COLO668 (cell line): ENCODE data around the gene RNF207.

Experiments used
- DNase-seq: peaks from one replicate; lab custom pipeline; 2025; ENCODE audit not compliant: unreplicated experiment; lab: John Stamatoyannopoulos, UW

RNF207 gene

GRCh38 chr1:6205849-6206519 is at the start of gene RNF207:
TSS of gene RNF207 (plus strand) at chr1:6206119. CDS start at chr1:6206536, 417 bp downstream.
- peak; percentile 93 for DNase-seq

- no peak for DNase-seq
Measured at GRCh38 chr1:6157132-6157527, 48.8 kb upstream of the RNF207 start.

- peak; percentile 96 for DNase-seq
Measured at GRCh38 chr1:6157528-6158174, 48.3 kb upstream of the RNF207 start.

GRCh38 chr1:6158181-6158580 is 47.7 kb upstream of the RNF207 start:
- DNase-seq: no peak

GRCh38 chr1:6162341-6162740 is 43.6 kb upstream of the RNF207 start:
- DNase-seq: no peak

GRCh38 chr1:6162773-6163172 is 43.1 kb upstream of the RNF207 start:
- DNase-seq: peak; percentile 68

GRCh38 chr1:6163191-6163972 is 42.5 kb upstream of the RNF207 start:
- DNase-seq: peak; percentile 51

- no peak for DNase-seq
Measured at GRCh38 chr1:6163973-6164617, 41.8 kb upstream of the RNF207 start.

GRCh38 chr1:6165027-6165426 is 40.9 kb upstream of the RNF207 start:
- no peak for DNase-seq

GRCh38 chr1:6165441-6165985 is 40.4 kb upstream of the RNF207 start:
- DNase-seq: no peak

GRCh38 chr1:6166221-6166620 is 39.7 kb upstream of the RNF207 start:
- no peak for DNase-seq

- no peak for DNase-seq
Measured at GRCh38 chr1:6166655-6167390, 39.1 kb upstream of the RNF207 start.

GRCh38 chr1:6167391-6168303 is 38.3 kb upstream of the RNF207 start:
- DNase-seq: no peak

- no peak for DNase-seq
Measured at GRCh38 chr1:6168947-6169586, 36.9 kb upstream of the RNF207 start.

GRCh38 chr1:6170116-6170741 is 35.7 kb upstream of the RNF207 start:
- no peak for DNase-seq

- DNase-seq: no peak
Measured at GRCh38 chr1:6170742-6171201, 35.1 kb upstream of the RNF207 start.

GRCh38 chr1:6171548-6172124 is 34.3 kb upstream of the RNF207 start:
- DNase-seq: peak; percentile 61

GRCh38 chr1:6172549-6172948 is 33.4 kb upstream of the RNF207 start:
- DNase-seq: no peak
